ENCODE results near the gene TAF10. TPM values are rescaled to one million over a fixed set of nuclear protein-coding genes. Genes with fewer than 3 reads are reported as not detected.

The TAF10 gene
- total RNA-seq, 1 experiment from 2014 or later: 142 TPM

DNA sequence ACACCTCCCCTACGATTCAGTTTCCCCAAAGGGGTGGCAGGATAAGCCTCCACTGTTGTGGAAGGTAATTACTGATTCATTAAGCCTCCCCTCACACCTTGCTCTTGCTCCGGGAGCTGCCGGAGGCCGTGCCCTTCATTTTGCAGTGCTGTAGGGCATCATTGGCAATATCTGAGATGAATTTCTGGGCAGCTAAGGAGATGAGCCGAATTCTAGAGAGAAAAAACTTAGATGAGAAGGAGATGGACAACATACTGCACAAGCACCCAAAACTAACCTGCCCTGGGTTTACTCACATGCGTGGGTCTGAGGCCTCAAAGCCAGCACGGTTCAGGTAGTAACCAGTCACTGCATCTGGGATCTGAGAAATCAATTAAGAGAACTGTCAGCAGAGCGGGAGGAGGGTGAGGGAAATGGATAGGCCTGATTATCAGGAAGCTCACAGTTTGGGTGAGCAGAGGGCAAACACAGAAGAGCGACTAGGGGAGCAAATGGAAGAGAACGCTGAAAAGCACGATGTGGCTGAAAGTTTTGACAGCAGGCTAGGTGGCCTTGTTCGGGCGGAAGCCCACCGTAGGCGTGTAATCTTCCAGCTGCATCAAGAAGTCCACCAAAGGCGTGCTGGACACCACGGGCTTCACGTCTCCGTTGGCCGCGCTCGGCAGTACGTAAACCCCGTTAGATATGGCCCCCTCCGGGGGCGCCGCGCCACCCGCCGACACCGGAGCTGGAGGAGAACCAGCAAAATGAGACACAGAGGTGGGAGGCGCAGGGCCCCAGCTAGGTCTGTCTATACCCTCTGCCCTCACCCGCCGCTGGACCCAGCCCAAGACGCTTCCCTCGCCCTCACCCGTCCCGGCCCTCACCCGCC, 689 bp downstream of the TAF10 start:
- no peak overlapping the region for H3K27ac Mint-ChIP-seq (ENCODE audit: unreplicated experiment)
- Histone ChIP-seq H3K36me3 (ENCODE audit: control insufficient read depth, insufficient read depth, low read length) (peaks cover 5% of the 10 kb centered on the region; the same call in 1 of the 2 replicates), H3K4me3 (ENCODE audit: low read depth, low read length) (peak overlapping the region; percentile 78), H3K9me3 (no peaks in the 10 kb centered on the region), H3K4me1 (peaks cover 28% of the 10 kb centered on the region), H3K27me3 (replicated peaks; ENCODE audit: control insufficient read depth, insufficient read depth, low read length) (no peaks in the 10 kb centered on the region)
- ChIA-PET CTCF (interaction anchor here (0.6 to 2.1 kb wide), 4 partner anchors 52 to 232 kb away, joined by 3 to 12 read pairs (median 5); partner anchors contain the start of gene MRPL17), POLR2A (interaction anchor here (0.6 to 1.0 kb wide), 8 partner anchors 15 to 192 kb away, joined by 3 to 9 read pairs (median 4); partner anchors contain the start of genes APBB1, ARFIP2, MRPL17 and TIMM10B)
- H3K4me1 Mint-ChIP-seq (ENCODE audit: low read depth, unreplicated experiment): peaks cover 11% of the 10 kb centered on the region
- DNase-seq: no peak
- no TSS peak for BruUV-seq (replicated peaks)
- no peaks in the 10 kb centered on the region for H3K27me3 Mint-ChIP-seq (ENCODE audit: insufficient read depth, unreplicated experiment)
- no peaks in the 10 kb centered on the region for H3K36me3 Mint-ChIP-seq (ENCODE audit: insufficient read depth, unreplicated experiment)
- H3K4me3 Mint-ChIP-seq (ENCODE audit: unreplicated experiment): no peak overlapping the region
- intact Hi-C loops (cut with micrococcal nuclease; ENCODE audit: unreplicated experiment): loop anchor here (10.0 kb wide), 2 partner anchors 217 to 377 kb away; partner anchors contain the start of genes CNGA4, FHIP1B and SMPD1
- H3K9me3 Mint-ChIP-seq (ENCODE audit: unreplicated experiment): no peaks in the 10 kb centered on the region
- TF ChIP-seq, protein P1, sequence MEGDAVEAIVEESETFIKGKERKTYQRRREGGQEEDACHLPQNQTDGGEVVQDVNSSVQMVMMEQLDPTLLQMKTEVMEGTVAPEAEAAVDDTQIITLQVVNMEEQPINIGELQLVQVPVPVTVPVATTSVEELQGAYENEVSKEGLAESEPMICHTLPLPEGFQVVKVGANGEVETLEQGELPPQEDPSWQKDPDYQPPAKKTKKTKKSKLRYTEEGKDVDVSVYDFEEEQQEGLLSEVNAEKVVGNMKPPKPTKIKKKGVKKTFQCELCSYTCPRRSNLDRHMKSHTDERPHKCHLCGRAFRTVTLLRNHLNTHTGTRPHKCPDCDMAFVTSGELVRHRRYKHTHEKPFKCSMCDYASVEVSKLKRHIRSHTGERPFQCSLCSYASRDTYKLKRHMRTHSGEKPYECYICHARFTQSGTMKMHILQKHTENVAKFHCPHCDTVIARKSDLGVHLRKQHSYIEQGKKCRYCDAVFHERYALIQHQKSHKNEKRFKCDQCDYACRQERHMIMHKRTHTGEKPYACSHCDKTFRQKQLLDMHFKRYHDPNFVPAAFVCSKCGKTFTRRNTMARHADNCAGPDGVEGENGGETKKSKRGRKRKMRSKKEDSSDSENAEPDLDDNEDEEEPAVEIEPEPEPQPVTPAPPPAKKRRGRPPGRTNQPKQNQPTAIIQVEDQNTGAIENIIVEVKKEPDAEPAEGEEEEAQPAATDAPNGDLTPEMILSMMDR (IDR thresholded peaks at IDR 0.05; ENCODE audit: insufficient read depth in 1 of 2, low read depth in 1 of 2, low read length in 1 of 2, severe bottlenecking in 1 of 2, unreplicated experiment in 1 of 2): no peak

DNA sequence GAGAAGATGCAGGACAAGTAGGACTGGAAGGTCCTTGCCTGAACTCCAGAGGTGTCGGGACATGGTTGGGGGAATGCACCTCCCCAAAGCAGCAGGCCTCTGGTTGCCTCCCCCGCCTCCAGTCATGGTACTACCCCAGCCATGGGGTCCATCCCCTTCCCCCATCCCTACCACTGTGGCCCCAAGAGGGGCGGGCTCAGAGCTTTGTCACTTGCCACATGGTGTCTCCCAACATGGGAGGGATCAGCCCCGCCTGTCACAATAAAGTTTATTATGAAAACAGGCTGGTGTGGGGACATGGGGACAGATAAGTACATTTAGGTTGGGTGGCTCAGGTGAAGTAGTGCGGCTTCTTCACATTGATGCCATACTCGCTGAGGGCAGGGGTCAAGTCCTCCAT, 1.4 kb downstream of the TAF10 start:
- H3K27ac Mint-ChIP-seq (ENCODE audit: unreplicated experiment): peak overlapping the region; percentile 11

More for the DNA sequence above, 1.4 kb downstream of the TAF10 start:
- Histone ChIP-seq H3K4me1 (peaks cover 35% of the 10 kb centered on the region), H3K36me3 (ENCODE audit: control insufficient read depth, insufficient read depth, low read length) (peaks cover 5% of the 10 kb centered on the region; the same call in 1 of the 2 replicates), H3K27me3 (replicated peaks; ENCODE audit: control insufficient read depth, insufficient read depth, low read length) (no peaks in the 10 kb centered on the region), H3K9me3 (no peaks in the 10 kb centered on the region), H3K4me3 (ENCODE audit: low read depth, low read length) (no peak overlapping the region)
- ChIA-PET POLR2A (interaction anchor here (0.5 kb wide), 1 partner anchor 171 kb away, joined by 6 read pairs; no protein-coding TSS in a partner anchor), CTCF (interaction anchor here (1.6 kb wide), 1 partner anchor 9 kb away, joined by 3 read pairs; the partner anchor contains the start of gene TPP1)
- no peak overlapping the region for H3K4me3 Mint-ChIP-seq (ENCODE audit: unreplicated experiment)
- H3K4me1 Mint-ChIP-seq (ENCODE audit: low read depth, unreplicated experiment): peaks cover 17% of the 10 kb centered on the region
- DNase-seq: no peak
- H3K9me3 Mint-ChIP-seq (ENCODE audit: unreplicated experiment): no peaks in the 10 kb centered on the region
- H3K27me3 Mint-ChIP-seq (ENCODE audit: insufficient read depth, unreplicated experiment): no peaks in the 10 kb centered on the region
- BruUV-seq (replicated peaks): TSS peak; percentile 20
- TF ChIP-seq, protein P1 (IDR thresholded peaks at IDR 0.05; ENCODE audit: insufficient read depth in 1 of 2, low read depth in 1 of 2, low read length in 1 of 2, severe bottlenecking in 1 of 2, unreplicated experiment in 1 of 2): no peak
- H3K36me3 Mint-ChIP-seq (ENCODE audit: insufficient read depth, unreplicated experiment): no peaks in the 10 kb centered on the region
- intact Hi-C loops (cut with micrococcal nuclease; ENCODE audit: unreplicated experiment): loop anchor here (10.0 kb wide), 2 partner anchors 216 to 376 kb away; partner anchors contain the start of genes CNGA4, FHIP1B and SMPD1

Data from Caco-2 (cell line).